Adrenal gland (tissue), 12 donors: Measurements from ENCODE around the gene ADAMTS17. TPM values are rescaled to one million over a fixed set of nuclear protein-coding genes. Genes with fewer than 3 reads are reported as not detected.

ENCODE experiments used
- DNase-seq, 7 donors: peaks; one replicate each; pipeline ENCODE4 v3.0.0-alpha.2; 2019 to 2020
- H3K27ac ChIP-seq, 5 donors: fragments of 200-600 bp; sonication (generic) in 4 of 5; 1 replicate in 3 of 5; 2 replicates in 2 of 5; pipeline versions ENCODE4 v1.5.1 to v1.8.0; 2016 to 2020; ENCODE audit warnings: mild to moderate bottlenecking in 1 of 5
- H3K27me3 ChIP-seq: fragments of 200-600 bp; 2 replicates; pipeline ENCODE4 v1.8.0; 2021
- H3K36me3 ChIP-seq, 2 donors: fragments of 200-600 bp; replicated peaks in 1 of 2; 1 replicate in 1 of 2; 2 replicates in 1 of 2; pipeline versions ENCODE4 v1.5.1 to v1.8.0; 2018 to 2022
- H3K4me1 ChIP-seq, 2 donors: fragments of 200-600 bp; replicated peaks in 1 of 2; 1 replicate in 1 of 2; 2 replicates in 1 of 2; pipeline versions ENCODE4 v1.5.1 to v1.8.0; 2018 to 2021
- H3K4me3 ChIP-seq, 4 donors: fragments of 200-600 bp; sonication (generic) in 3 of 4; one replicate each; pipeline ENCODE4 v1.5.1; 2016 to 2018
- H3K9me3 ChIP-seq, 3 donors: fragments of 200-600 bp; sonication (generic) in 1 of 3; replicated peaks in 1 of 3; 1 replicate in 2 of 3; 2 replicates in 1 of 3; pipeline versions ENCODE4 v1.5.1 to v1.8.0; 2016 to 2021
- POLR2A ChIP-seq, 2 donors: fragments of 450-650 bp; IDR thresholded peaks; one replicate each; pipeline ENCODE4 v1.6.1; 2017; ENCODE audit warnings: antibody characterized with exemption in 2 of 2, mild to moderate bottlenecking in 2 of 2, moderate library complexity in 1 of 2
- WGBS, 4 donors: extraction: QIAGEN DNeasy Blood & Tissue Kit in 2 of 4; methylation state at CpG; one replicate each; pipeline versions ENCODE4 v1.1.5 to v1.1.7; 2013 to 2017; 5-methylcytosine and 5-hydroxymethylcytosine counted together
- intact Hi-C, 2 donors: fragments of 100-400 bp; cut with DNase I; formaldehyde crosslinking; loops; one replicate each; pipeline versions ENCODE4 v1.14.1 to v1.15.0; 2022 to 2023
- polyA plus RNA-seq, 3 donors: library from polyadenylated mRNA; stranded (reverse); fragments of 200-250 nt in 2 of 3; fragments of 350-450 nt in 1 of 3; fragmentation: Illumina TruSeq in 1 of 3; extraction: RNeasy Lipid Tissue Mini Kit (QIAGEN cat#74804) in 1 of 3; gene quantifications; one replicate each; pipeline ENCODE4 v1.2.3, GENCODE V29; 2013 to 2014
- total RNA-seq, 9 donors: library from RNA; depleted of rRNA in 4 of 9; stranded (reverse); fragments of >200 nt in 4 of 9; fragments of 120-200 nt in 1 of 9; fragmentation: NEBNext Ultra II Directional in 1 of 9; extraction: Animal tissue kit (Norgen Biotek cat#: 25700) in 1 of 9; gene quantifications; one replicate each; pipeline versions ENCODE4 v1.1.0 to v1.2.4, GENCODE V29; 2013 to 2023
- TF ChIP-seq, protein P1 (sequence below), 6 experiments: fragments of 450-650 bp in 4 of 6; fragments of 200-600 bp in 2 of 6; sonication (generic) in 1 of 6; IDR thresholded peaks; 1 replicate in 5 of 6; 2 replicates in 1 of 6; pipeline versions ENCODE4 v1.5.1 to v1.8.0; 2016 to 2021; ENCODE audit warnings: antibody characterized with exemption in 6 of 6, mild to moderate bottlenecking in 2 of 6, moderate library complexity in 1 of 6
- donor health status: healthy with polysubstance abuse.
- donor health status: Bipolar disorder and iron deficiency.
- donor health status: DM: yes; HTN: yes; CAD: no.
- donor health status: DM: no; HTN: no; CAD: no.
- donor health status: DM: no; HTN: no; CAD: no.
- donor health status: DM: yes; HTN: yes; CAD: no.

ADAMTS17 gene
- total and polyA plus RNA-seq, 12 donors, result 0.51 to 14.8 (median 2.9) TPM

DNA sequence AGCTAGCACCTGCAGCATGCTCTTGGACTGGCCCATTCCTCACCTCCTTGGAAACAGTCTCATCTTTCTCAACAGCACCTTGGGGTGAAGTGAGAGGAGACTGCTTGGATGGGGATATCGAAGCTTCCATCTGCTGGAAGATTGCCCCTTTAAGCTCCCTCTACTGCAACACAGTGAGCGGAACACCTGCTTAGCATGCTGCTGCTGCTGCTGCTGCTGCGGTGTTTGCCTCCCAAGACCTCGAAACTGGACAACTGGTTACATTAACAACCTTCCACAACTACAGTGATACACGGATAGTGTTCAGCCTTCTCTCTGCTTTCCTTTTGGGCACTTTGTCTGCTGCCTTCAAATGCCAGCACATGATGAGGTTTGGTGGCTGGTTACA, 354.7 kb downstream of the ADAMTS17 start:
- Histone ChIP-seq H3K9me3 (no peaks in the 10 kb centered on the region), H3K36me3 (no peaks in the 10 kb centered on the region), H3K4me1 (no peaks in the 10 kb centered on the region), H3K4me3 (no peak overlapping the region), H3K27ac (no peak overlapping the region), H3K27me3 (no peaks in the 10 kb centered on the region)
- intact Hi-C loops, result no loop called here
- DNase-seq, result no peak
- no peak for TF ChIP-seq POLR2A (IDR thresholded peaks at IDR 0.05)
- TF ChIP-seq, protein P1, sequence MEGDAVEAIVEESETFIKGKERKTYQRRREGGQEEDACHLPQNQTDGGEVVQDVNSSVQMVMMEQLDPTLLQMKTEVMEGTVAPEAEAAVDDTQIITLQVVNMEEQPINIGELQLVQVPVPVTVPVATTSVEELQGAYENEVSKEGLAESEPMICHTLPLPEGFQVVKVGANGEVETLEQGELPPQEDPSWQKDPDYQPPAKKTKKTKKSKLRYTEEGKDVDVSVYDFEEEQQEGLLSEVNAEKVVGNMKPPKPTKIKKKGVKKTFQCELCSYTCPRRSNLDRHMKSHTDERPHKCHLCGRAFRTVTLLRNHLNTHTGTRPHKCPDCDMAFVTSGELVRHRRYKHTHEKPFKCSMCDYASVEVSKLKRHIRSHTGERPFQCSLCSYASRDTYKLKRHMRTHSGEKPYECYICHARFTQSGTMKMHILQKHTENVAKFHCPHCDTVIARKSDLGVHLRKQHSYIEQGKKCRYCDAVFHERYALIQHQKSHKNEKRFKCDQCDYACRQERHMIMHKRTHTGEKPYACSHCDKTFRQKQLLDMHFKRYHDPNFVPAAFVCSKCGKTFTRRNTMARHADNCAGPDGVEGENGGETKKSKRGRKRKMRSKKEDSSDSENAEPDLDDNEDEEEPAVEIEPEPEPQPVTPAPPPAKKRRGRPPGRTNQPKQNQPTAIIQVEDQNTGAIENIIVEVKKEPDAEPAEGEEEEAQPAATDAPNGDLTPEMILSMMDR (IDR thresholded peaks at IDR 0.05), result no peak
- 89 to 98% (median 89%) methylated on average over 3 to 5 of the region's 5 CpGs for WGBS, 4 donors

DNA sequence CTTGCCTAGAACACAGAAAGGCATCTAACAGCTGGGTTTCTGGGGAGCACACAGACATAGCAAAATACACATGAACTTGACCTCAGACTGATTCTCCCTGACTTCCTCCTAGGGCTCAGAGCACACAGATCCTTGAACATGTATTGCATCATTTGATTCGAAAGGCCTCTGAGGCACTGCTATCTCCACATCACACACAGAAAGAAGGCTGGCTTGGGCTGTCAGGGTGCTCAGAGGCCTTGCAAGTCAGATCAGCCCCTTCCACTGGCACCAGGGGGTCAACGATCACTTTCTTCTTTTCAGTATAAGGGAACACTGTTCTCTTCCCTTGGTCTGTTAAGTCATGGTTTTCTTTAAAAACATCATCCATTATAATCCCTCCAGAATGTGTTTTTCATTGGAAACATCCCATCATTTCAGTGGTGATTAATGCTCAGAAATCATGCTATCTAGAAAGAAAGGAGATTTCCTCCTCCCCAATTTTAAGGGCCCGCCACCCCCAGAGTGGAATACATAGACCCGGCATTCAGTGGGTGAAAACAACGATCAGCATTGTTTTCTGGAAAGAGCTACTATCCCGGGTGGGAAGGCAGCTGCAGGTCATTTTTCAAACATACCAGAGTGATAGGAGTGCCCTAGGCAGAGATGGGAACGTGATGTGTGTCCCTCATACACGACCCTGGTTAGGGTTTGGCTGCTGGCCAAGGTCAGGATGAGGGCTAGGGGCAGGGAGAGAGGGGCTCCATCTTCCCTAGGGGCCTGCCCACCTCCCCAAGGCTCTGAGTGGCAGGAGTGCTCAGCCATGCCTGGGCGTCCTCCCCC, 355.3 kb downstream of the ADAMTS17 start:
- DNase-seq, result peak in 1 of 7 donors; percentile 16
- H3K9me3 ChIP-seq, result no peaks in the 10 kb centered on the region
- no peak for TF ChIP-seq POLR2A (IDR thresholded peaks at IDR 0.05)
- TF ChIP-seq, protein P1 (IDR thresholded peaks at IDR 0.05), result no peak
- no peak overlapping the region for H3K4me3 ChIP-seq
- H3K36me3 ChIP-seq, result no peaks in the 10 kb centered on the region
- 52 to 72% (median 60%) methylated on average over 5 to 9 of the region's 9 CpGs for WGBS, 4 donors
- no peak overlapping the region for H3K27ac ChIP-seq
- H3K27me3 ChIP-seq, result no peaks in the 10 kb centered on the region
- intact Hi-C loops, result no loop called here
- no peaks in the 10 kb centered on the region for H3K4me1 ChIP-seq

DNA sequence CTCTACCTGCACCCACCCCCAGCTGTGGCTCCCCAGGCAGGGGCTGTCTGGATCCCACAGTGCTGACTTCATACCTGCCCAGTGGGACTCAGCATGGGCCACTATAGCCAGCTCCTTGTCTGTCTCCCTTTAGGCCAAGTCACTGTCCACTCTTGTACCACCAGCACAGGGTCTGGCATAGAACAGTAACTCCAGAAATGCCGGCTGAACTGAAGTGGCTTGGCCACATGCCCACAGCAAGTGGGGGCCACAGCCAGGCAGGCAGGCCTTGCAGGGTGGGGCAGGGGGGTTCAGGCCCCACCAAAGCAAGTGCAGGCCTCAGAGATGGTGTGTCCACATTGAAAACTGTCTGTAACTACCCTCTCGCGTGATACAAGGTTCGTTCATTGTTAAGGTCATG, 355.9 kb downstream of the ADAMTS17 start:
- DNase-seq, result no peak
- no peak overlapping the region for H3K27ac ChIP-seq
- intact Hi-C loops, result no loop called here
- TF ChIP-seq, protein P1 (IDR thresholded peaks at IDR 0.05), result no peak
- no peak for TF ChIP-seq POLR2A (IDR thresholded peaks at IDR 0.05)
- H3K9me3 ChIP-seq, result no peaks in the 10 kb centered on the region
- no peak overlapping the region for H3K4me3 ChIP-seq
- H3K36me3 ChIP-seq, result no peaks in the 10 kb centered on the region
- no peaks in the 10 kb centered on the region for H3K4me1 ChIP-seq
- H3K27me3 ChIP-seq, result no peaks in the 10 kb centered on the region
- WGBS, 4 donors, result 81 to 96% (median 89%) methylated on average over 3 to 4 of the region's 4 CpGs

DNA sequence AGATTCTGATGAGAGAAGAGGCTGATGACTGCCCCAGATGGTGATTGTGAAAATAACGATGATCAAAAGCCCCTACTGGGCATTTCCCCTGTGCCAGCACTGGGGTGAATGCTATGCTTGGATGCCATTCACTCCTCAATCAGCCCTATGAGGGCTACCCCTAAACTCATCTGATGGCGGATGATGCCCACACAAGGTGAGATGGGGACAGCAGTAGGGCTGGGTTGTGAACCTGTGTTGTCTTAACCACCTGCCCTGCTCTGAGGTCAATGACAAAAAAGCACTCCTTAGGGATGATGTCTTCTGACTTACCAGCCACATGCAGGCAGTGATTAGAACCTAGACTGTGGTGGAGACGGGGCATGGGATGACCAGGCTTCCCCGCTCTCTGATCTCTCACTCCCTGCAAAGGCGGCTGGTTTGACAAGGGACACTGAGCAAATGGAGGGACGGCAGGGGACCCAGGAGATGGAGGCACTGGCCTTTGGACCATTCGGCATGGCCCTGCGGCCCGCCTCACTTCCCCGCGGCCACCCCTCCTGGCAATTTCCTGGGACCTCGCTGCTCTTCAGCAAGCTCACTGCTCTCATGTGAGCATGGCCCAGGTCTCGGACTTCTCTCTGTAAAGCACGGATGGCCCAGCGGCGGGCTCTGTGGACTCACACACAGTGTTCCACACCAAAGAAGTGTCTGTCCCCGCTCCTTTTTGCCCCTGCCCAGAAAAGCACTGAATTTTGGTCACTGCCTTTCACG, 357.1 kb downstream of the ADAMTS17 start:
- H3K36me3 ChIP-seq, result no peaks in the 10 kb centered on the region
- no peaks in the 10 kb centered on the region for H3K27me3 ChIP-seq
- no peak overlapping the region for H3K27ac ChIP-seq
- intact Hi-C loops, result no loop called here
- 88 to 97% (median 94%) methylated on average over 7 to 18 of the region's 18 CpGs for WGBS, 4 donors
- no peak for DNase-seq
- no peaks in the 10 kb centered on the region for H3K9me3 ChIP-seq
- H3K4me3 ChIP-seq, result no peak overlapping the region
- TF ChIP-seq, protein P1 (IDR thresholded peaks at IDR 0.05), result no peak
- TF ChIP-seq POLR2A (IDR thresholded peaks at IDR 0.05), result no peak
- H3K4me1 ChIP-seq, result no peaks in the 10 kb centered on the region
